G401 (cell line): ENCODE measurements around the gene EPM2A. TPM values are rescaled to one million over a fixed set of nuclear protein-coding genes. Genes with fewer than 3 reads are reported as not detected.
"Not testable (repeated sequence)": the region's sequence is repeated elsewhere in the genome, so short reads cannot be mapped to it uniquely, and the experiment has no call there.

Experiments used
- DNase-seq: peaks from one replicate; pipeline ENCODE4 v3.0.0-alpha.2; 2015; ENCODE audit warnings: low spot score
- in situ Hi-C: cut with HindIII; loops from 2 replicates; pipeline ENCODE4 v1.10.0; 2016; ENCODE audit warnings: low sequenced_read_pairs, mixed read lengths
- total RNA-seq: library from RNA; depleted of rRNA; stranded (reverse); fragments of >200 nt; shearing (Covaris generic); gene quantifications from 2 replicates; pipeline ENCODE4 v1.2.3, GENCODE V29; 2014; rRNA removed

EPM2A gene
- total RNA-seq: 8.0 and 8.5 TPM in 2 replicates

DNA sequence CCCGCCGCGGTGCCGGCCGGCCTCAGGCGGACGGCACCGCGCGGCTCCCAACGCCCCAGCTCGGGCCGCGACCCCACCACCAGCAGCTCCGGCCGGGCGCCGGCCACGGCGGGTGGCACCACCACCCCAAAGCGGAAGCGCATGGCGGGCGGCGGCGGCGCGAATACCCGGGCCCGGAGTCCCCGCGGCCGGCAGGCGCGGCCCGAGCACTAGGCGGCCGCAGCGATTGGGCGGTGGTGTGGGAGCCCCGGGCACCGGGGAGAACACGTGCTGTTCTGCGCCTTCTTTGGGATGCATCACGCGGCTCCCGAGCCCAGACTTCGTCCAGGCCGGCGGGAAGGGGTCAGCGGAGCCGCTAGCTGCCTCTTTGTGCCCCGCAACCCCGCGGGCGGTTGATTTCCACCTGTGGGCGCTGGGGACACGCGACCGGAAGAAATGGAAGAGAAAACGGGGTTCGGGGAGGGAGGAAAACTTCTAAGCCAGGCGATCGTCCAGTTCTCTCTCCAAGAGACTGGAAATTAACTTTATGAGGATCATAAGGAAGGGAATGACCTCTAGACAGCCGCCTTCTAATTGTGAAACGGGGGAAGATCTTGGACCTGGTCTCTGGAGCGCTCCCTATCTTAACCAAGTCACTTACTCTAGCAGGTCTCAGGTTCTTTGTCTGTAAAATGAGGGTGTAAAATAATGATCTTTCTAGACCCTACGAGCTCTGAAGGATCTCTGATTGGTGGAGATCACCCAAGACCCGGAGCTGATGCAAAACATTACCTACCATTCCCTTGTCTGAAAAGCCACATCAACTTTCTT, at the start of gene EPM2A:
EPM2A (minus strand) TSS at position 165 of the 810 bp plus-strand sequence; CDS start at position 143, 22 bp downstream.
- peak; percentile 67 for DNase-seq
- in situ Hi-C loops: no loop called here

DNA sequence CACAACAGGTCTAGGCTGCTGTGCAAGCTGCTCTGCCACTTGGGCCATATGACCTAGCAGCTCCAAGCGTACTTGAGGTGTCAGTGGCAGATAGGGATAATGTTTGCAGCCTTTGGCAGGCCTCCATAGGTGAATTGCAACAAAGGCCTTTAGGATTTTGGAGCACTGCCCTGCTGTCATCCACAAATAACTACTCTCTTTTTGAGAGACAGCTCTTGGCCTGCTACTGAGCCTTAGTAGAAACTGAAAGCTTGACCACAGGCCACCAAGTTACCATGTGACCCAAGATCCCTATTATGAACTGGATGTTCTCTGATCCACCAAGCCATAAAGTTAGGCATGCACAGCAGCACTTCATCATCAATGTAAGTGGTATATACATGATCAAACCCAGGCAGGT, 49.4 kb upstream of the EPM2A start:
- no peak for DNase-seq
- in situ Hi-C loops: no loop called here

DNA sequence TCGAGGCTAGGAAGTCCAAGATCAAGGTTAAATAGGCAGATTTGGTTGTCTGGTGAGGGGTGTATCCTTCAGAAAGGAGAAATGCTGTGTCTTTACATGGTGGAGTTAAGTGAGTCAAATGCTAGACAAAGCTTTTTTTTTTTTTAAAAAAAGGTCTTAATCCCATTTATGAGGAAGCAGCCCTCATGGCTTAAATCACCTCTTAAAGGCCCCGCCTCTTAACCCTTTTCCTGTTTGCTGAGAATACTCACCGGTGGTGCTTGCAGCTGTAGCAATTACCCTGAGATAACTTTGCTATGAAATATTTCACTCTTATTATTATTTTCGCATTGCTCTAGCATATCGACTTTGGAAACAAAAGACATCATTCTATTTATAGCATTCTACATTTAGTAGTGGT, 48.5 kb upstream of the EPM2A start:
- in situ Hi-C loops: no loop called here

DNA sequence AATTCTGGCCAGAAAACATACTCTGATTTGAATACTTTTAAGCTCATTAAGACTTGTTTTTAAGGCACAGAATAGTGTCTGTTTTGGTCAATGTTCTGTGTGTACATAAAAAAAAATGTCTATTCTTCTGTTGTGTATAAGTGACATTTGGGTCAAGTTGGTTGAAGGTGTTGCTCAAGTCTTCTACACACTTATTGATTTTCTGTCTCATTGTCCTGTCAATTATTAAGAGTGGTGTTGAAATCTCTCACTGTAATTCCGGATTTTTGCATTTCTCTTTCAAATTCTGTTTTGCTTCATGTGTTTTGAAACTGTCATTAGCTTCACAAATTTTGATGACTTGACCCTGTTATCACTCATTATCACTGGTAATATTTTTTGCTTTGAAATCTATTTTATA, 37.5 kb upstream of the EPM2A start:
- in situ Hi-C loops: no loop called here
- no peak for DNase-seq

More for the DNA sequence above, 48.5 kb upstream of the EPM2A start:
- DNase-seq: no peak

DNA sequence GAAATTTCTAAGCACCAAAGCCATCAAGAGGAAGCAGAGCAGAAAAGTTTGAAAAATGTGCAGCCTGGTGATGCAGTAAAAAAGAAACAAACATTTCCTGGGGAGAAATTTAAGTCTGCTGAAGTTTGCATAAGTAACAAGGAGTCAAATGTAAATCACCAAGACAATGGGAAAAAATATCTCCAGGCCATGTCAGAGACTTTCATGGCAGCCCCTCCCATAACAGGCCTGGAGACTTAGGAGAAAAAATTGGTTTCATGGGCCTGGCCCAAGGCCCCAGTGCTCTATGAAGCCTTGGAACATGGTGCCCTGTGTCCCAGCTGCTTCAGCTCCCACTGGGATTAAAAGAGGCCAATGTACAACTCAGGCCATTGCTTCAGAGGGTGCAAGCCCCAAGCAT, 30.1 kb upstream of the EPM2A start:
- DNase-seq: no peak
- in situ Hi-C loops: no loop called here

DNA sequence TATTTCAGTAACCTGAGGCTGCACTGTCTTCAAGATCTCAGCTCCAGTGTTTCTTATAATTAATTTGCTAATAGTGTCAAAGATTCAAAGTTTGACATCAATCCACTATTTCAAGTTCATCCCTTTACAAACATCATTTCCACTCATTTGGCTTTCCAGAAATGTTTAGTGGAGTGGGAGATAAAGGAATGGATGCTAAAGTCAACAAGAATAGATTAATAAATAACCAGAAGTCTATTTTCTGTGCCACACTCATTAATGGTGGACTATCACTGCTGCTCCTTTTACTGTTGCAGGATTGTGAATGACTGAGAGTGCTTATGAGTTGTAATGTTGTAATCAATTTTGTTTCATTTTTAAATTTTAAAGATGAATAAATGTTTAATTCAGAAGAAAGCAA, 28.4 kb upstream of the EPM2A start:
- in situ Hi-C loops: no loop called here
- DNase-seq: no peak

DNA sequence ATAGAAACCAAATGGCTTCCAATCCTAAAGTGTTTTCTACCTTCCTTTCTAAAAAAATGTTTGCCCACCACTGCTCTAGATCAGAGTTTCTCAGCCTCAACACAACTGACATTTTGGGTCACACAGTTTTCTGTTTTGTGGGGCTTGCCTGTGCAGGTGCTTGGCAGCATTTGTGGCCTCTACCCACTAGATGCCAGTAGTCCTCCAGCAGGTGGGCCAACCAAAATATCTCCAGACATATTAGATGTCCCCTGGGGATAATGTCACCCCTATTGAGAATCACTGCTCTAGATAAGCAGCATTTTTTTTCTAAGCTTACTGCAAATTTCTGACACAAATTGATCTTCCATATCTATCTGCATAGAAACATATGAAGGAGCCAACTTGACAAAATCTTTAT, 26.3 kb upstream of the EPM2A start:
- in situ Hi-C loops: no loop called here
- no peak for DNase-seq

DNA sequence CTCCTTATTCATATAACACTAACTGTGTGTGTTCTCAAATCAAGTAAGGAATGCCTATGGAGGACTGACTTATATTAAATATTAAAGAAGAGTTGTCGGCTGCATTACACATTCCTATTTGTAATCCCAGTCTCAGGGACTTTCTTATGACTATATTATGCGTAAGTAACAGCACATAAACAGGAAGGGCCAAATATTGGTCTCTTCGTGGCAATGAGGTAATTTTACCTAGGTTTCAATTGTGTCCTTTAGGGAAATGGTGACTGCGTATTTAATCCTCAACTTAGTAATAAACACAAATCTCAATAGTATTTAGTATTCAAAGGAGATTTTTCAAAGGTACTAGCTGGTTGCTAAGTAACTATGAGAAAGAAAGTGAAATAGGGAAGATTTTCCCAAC, 22.8 kb upstream of the EPM2A start:
- in situ Hi-C loops: no loop called here
- no peak for DNase-seq

DNA sequence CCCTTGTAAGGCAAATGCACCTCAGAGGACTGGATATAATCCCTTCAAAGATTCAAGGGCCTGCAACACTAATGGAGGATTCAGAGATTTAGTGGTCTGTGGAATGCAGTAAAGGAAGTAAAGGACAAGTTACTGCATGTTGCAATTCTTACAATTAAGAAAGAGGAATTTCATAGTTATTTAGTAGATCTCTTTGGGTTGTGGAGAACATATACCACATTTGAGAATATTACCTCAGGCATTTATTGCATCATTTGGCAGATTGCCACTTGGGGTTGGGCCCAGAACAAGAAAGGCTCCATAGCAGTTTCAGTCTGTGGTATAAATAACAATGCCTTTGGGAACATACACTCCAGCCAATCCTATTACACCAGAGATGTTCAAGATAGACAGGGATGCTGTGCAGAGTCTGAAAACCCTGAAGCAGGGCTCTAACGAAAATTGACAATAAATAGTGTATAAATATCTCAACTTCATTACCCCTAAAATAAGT, 20.9 kb upstream of the EPM2A start:
- in situ Hi-C loops: no loop called here
- no peak for DNase-seq

DNA sequence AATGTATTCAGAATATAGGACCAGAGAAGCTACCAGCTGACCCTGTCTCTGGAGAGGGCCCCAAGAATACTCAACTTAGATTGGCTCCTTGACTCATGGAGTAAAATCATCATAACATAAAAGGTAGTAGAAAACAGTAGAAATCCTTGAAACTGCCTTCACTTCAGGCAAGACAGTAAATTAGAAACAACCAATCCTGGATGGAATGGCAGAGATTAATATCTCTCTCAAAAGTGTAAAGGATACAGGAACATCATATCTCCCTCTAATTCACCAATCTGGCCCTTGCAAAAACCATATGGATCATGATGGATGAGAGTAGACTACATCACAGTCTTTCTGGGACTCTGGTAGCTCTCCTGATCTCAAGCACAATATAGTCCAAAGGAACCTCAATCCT, 20.4 kb upstream of the EPM2A start:
- in situ Hi-C loops: no loop called here
- no peak for DNase-seq

DNA sequence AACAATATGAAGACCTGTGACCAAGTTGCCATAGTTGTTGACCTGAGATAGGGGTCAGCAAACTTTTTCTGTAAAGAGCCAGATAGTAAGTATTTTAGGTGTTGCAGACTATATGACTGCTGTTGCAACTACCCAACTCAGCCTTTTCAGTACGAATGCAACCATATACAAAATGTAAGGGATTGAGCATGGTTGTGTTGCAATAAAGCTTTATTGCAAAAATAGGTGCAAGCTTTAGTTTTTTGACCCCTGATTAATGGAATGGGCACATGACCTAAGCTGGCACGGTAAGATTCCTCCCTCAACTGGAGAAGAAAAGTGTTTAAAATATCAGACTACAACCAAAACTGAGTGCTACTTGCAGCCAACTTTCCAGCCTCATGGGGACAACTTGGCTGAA, 17.3 kb upstream of the EPM2A start:
- DNase-seq: no peak
- in situ Hi-C loops: no loop called here

DNA sequence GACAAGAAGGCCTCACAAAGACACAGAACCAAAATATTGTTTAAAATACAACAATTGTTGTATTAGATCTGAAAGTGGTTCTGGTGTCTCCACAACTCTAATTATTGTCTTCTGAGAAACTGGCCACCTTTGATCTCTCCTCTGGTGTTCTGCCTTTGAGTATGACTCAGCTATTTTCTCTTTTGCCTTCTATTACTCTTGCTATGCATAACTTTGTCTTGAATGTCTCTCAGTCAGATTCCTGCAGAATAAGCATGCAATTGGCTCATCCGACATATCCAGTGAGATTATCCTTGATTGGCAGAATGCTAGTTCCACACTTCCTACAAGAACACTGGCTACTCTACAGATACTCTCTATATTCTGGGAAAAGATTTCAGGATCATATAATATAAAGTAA, 14.3 kb upstream of the EPM2A start:
- no peak for DNase-seq
- in situ Hi-C loops: no loop called here

DNA sequence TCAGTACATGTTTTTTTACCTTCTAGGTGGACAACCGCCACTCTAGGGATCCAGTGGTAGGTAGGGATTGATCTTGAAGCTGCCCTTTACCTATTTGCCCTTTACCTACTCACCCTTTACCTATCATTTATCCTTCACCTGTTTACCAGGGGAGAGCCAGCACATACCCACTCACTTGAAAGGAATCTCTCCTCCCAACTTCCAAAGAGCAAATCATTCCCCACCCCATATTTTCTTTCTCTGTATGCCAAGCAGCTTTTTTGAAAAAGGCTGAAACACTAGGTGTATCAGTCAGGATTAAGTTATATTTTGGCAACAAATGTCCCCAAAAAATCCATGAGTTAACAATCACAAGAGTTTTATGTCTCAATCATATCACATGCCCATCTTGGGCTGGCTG, 10.5 kb upstream of the EPM2A start:
- in situ Hi-C loops: no loop called here
- DNase-seq: no peak

DNA sequence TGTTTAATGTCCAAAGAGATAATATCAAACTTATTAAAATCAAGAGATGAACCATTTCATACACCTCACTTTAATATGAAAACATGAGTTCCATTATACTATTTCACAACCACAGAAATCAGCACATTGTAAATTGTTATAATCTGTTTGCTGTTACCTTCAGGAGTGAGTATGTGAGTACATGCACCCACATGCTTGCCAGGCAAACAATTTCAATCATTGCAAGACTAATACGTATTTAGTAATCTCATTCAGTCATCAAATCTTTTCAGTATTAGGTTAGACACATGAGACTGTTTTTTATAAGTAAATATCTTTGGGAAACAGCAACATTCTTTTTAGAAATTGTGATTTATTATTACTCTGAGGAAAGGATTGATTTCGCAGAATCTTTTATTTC, 9.3 kb upstream of the EPM2A start:
- no peak for DNase-seq
- in situ Hi-C loops: no loop called here

DNA sequence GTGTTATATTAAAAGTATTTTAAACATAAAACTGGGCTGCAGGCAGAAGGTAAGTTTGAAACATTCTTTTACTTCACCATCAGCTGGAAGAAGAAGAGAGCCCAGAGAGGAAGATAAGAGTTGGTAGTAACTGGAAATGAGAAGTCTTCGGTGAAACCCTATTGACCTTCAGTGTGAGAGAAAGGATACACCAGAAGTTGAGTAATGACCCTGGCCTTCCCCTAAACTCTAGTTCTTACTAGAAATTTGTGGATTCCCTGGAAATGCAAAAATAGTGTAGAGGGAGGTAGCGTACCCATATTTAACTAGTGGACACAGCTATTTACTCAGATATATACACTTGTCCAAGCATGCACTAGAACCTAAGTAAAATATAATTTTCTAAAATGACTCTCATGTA, 8.0 kb upstream of the EPM2A start:
- in situ Hi-C loops: no loop called here

DNA sequence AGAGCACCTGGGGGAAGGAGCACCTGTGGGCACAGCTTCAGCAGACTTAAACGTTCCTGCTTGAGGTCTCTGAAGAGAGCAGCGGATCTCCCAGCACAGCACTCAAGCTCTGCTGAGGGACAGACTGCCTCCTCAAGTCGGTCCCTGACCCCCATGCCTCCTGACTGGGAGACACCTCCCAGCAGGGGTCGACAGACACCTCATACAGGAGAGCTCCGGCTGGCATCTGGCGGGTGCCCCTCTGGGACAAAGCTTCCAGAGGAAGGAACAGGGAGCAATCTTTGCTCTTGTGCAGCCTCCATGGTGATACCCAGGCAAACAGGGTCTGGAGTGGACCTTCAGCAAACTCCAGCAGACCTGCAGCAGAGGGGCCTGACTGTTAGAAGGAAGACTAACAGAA, 7.2 kb upstream of the EPM2A start:
- in situ Hi-C loops, DNase-seq: not testable (repeated sequence)

More for the DNA sequence above, 8.0 kb upstream of the EPM2A start:
- DNase-seq: no peak

DNA sequence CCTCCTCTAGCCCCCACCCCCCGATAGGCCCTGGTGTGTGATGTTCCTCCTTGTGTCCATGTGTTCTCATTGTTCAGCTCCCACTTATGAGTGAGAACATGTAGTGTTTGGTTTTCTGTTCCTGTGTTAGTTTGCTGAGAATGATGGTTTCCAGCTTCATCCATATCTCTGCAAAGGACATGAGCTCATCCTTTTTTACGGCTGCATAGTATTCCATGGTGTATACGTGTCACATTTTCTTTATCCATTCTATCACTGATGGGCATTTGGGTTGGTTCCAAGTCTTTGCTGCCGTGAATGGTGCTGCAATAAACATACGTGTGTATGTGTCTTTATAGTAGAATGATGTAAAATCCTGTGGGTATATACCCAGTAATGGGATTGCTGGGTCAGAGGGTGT, 4.4 kb upstream of the EPM2A start:
- in situ Hi-C loops, DNase-seq: not testable (repeated sequence)

DNA sequence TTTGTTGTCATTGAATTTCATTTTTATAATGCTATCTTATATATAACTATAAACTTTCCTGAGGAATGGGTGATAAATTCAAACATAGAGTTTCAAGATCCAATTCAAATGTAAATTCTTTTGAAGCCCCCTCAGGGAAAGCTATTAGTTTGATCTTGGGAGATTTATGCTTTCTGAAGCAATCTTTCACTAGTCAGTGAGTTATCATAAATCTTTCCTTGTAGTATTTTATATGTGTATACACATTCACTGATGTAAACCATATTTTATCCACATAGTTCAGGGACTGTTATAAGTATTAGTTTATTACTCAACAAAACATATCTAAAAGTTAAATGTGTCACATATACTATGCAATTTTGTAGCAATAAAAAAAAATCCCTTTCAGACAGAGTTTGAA, 2.9 kb upstream of the EPM2A start:
- no peak for DNase-seq
- in situ Hi-C loops: no loop called here

DNA sequence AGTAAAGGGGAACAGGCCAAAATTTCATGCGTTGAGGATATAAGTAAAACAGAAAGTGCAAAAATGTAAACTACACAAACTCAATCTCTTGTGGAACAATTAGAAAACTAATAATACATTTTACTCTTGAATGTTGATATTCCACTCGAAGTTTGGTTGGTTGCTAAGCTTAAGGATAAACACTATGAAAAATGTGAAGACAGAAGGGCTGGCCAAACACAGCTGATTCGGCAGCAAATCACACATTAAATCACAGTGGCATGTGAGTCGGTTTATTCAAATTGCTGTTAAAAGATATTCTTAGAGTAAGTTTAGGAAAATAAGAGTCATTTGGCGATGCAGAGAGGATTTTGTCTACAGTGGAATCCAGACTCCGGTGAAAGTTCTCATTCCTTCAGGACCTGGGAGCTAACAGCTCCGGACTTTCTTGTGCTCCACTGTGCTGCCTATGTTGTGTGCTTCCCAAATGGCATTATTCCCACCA, 1.4 kb upstream of the EPM2A start:
- in situ Hi-C loops: no loop called here
- peak; percentile 7 for DNase-seq

DNA sequence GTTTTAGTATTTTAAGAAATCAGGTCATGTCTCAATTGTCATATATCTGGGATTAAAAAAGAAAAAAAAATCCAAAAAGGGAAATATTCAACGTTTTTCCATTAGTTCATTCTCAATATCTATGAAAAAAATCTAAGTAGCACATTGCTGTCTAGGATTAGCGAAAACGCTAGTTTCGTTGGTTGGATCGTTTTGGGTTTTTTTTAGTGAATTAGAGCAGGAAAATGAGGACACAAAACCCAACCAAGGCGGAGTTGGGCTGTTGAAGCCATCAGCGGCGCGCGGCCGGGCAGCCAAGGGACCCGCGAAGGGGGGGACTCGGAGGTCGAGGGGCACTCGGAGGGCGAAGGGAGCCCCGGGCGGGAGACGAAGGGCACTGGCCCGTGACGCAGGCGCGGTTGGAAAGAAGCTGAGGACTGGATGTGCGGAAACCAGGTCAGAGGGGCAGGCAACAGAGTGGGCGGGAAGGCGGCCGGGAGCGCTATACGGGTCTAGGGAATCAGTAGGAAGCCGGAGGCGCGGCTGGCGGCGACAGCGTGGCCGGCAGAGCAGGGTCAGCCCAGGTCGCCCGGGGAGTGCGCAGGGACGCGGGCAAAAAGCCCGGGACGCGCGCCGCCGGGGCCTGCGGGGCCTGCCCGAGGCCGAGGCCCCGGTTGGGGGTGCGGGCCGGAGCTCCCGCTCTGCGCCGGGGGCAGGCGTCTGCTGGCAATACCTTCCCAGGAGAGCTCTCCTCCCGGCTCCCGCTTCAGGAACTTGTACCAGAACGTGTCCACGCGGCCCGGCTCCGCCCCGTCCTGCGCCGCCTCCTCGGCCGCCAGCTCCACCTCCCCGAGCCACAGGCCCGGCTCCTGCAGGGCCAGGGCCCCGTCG, 599 bp downstream of the EPM2A start:
- peak; percentile 83 for DNase-seq
- in situ Hi-C loops: no loop called here
